GM12878 (cell line): ENCODE data around the gene EHBP1.

ENCODE experiments used
- BHLHE40 ChIP-seq, 2 experiments: fragments of 450-650 bp in 1 of 2; IDR thresholded peaks; 2 replicates each; pipeline ENCODE4 v1.6.1; 2011 to 2017; ENCODE audit warnings: low read depth in 2 of 2, borderline replicate concordance in 1 of 2, improper control_type of control experiment in 1 of 2, low read length in 1 of 2, mild to moderate bottlenecking in 1 of 2
- ESRRA ChIP-seq: IDR thresholded peaks from 2 replicates; pipeline ENCODE4 v1.6.1; 2012; ENCODE audit warnings: mild to moderate bottlenecking, low read length, improper control_type of control experiment
- EZH2 ChIP-seq: IDR thresholded peaks from 2 replicates; pipeline ENCODE4 v1.6.1; 2012; ENCODE audit warnings: low read depth, mild to moderate bottlenecking, control low read depth, inconsistent platforms, low read length, borderline replicate concordance; ENCODE audit not compliant: control insufficient read depth
- PKNOX1 ChIP-seq: fragments of 450-650 bp; IDR thresholded peaks from 2 replicates; pipeline ENCODE4 v1.6.1; 2016; ENCODE audit warnings: mild to moderate bottlenecking
- POLR2AphosphoS5 ChIP-seq: IDR thresholded peaks from 2 replicates; pipeline ENCODE4 v1.6.1; 2011; ENCODE audit warnings: mild to moderate bottlenecking, low read length, inconsistent platforms
- RAD21 ChIP-seq: IDR thresholded peaks from 2 replicates; pipeline ENCODE4 v1.6.1; 2011; ENCODE audit warnings: mild to moderate bottlenecking, low read depth, low read length, moderate library complexity; ENCODE audit not compliant: insufficient read depth
- YY1 ChIP-seq: IDR thresholded peaks from 2 replicates; pipeline ENCODE4 v1.6.1; 2011; ENCODE audit warnings: low read depth, mild to moderate bottlenecking, low read length
- TF ChIP-seq, protein P1 (sequence below), 3 experiments: IDR thresholded peaks in 2 of 3; conservative IDR thresholded peaks in 1 of 3; 2 replicates each; pipeline ENCODE4 v1.5.1; 2011; ENCODE audit warnings: low read depth in 3 of 3, low read length in 3 of 3, mild to moderate bottlenecking in 3 of 3, control low read depth in 2 of 3, moderate library complexity in 2 of 3, inconsistent platforms in 1 of 3, mixed read lengths in 1 of 3; ENCODE audit not compliant: control insufficient read depth in 2 of 3, insufficient read depth in 1 of 3; ENCODE audit errors: extremely low read depth in 1 of 3

DNA sequence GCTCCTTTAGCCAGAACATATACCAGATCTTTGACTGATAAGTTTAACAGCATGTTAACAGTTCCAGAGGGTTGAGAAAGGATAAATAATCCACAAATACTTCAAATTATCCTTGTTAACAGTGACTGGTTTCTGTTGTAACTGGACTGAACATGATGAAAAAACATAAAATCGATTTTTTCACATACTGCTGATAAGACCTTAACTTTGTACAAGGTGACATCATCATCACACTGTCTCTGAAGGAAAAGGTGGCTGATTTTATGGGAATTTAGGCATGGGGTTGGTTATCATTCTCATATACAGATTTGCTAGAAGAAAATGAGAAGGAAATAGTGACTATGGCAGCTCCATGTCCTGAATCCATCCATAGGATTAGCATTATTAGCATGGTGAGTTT, 381.2 kb downstream of the EHBP1 start:
- TF ChIP-seq PKNOX1 (no peak), EZH2 (no peak), BHLHE40 (IDR thresholded peaks at IDR 0.05; ENCODE audit: borderline replicate concordance in 1 of 2, low read depth in 2 of 2, low read length in 1 of 2) (no peak), YY1 (no peak), POLR2AphosphoS5 (no peak), ESRRA (no peak), RAD21 (no peak)
- TF ChIP-seq, protein P1, sequence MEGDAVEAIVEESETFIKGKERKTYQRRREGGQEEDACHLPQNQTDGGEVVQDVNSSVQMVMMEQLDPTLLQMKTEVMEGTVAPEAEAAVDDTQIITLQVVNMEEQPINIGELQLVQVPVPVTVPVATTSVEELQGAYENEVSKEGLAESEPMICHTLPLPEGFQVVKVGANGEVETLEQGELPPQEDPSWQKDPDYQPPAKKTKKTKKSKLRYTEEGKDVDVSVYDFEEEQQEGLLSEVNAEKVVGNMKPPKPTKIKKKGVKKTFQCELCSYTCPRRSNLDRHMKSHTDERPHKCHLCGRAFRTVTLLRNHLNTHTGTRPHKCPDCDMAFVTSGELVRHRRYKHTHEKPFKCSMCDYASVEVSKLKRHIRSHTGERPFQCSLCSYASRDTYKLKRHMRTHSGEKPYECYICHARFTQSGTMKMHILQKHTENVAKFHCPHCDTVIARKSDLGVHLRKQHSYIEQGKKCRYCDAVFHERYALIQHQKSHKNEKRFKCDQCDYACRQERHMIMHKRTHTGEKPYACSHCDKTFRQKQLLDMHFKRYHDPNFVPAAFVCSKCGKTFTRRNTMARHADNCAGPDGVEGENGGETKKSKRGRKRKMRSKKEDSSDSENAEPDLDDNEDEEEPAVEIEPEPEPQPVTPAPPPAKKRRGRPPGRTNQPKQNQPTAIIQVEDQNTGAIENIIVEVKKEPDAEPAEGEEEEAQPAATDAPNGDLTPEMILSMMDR (IDR thresholded peaks at IDR 0.05 in 2 of 3, conservative IDR thresholded peaks at IDR 0.05 in 1 of 3; ENCODE audit: control insufficient read depth in 2 of 3, extremely low read depth in 1 of 3, insufficient read depth in 1 of 3, low read depth in 3 of 3, low read length in 3 of 3), result no peak
